Fibroblast of the conjunctiva (primary cell): ENCODE data around the gene TEN1.

Experiments
- DNase-seq: peaks from one replicate; pipeline ENCODE4 v3.0.0-alpha.2; 2010; ENCODE audit warnings: low read depth

TEN1 gene

DNA sequence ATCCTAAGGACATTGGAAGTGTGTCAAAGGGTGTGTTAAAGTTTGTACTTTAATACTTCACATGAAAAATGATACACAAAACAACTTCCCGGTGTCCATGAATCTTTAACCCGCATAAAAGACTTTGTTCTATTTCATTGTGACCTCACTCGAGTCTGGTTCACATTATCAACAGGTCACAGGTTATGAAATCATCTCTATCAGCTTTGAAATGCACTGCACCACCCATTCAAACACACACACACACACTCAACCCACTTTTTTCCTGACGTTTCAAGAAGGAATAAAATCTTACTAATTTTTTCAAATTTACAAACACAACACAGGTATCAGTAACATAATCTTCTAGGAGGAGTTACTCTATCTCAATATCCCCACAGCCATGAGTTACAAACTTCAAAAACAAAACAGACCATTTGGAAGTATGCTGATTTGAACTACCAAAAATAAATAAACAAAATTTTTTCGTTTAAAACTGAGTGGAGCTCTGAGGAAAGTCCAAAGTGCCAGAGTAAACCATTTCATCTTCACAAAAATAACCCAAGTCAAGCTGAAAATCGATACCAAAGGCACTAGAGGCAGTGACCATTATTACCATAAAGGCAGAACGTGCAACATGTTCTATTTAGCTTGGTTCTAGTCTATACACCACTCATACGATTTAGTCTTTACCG is 2.7 kb upstream of the TEN1 start:
- no peak for DNase-seq

DNA sequence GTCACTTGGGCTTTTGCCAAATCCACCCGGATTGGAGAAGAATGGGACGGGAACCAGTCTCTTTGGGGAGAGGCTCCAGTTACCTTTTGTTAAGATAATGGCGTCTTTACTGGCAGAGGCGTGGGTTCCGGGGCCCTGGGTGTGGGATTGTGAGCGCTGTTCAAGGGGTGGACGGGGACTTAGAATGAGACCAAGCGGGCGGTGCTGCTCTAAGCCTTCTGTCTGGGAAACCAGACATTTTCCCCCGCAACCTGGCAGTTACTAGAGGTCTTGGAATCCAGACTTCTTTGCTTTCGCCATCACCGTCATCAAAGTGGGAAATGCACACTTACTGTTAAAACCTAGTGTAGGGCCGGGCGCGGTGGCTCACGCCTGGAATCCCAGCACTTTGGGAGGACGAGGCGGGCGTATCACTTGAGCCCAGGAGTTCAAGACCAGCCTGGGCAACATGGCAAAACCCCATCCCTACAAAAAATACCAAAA is 706 bp downstream of the TEN1 start:
- DNase-seq, result no peak

GRCh38 chr17:75980188-75981018 is 1.4 kb downstream of the TEN1 start:
- DNase-seq, result no peak

DNA sequence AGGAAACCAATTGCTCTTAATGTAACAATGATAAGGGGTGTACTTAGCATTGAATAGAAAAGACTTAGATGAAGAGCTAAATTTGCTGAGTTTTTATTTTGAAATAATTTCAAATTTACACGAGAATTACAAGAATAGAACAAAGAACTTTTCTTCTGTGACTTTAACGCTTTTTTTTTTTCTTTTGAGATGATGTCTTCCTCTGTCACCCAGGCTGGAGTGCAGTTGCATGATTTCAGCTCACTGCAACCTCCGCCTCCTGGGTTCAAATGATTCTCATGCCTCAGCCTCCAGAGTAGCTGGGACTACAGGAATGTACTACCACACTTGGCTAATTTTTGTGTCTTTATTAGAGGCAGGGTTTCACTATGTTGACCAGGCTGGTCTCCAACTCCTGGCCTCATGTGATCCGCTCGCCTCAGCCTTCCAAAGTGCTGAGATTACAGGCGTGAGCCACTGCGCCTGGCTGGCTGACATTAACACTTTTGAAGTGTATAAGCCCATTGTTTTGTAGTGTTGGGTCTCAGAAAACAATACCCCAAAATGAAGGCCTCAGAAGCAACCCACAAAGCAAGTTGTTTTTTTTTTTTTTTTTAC is 2.1 kb downstream of the TEN1 start:
- DNase-seq, result no peak

GRCh38 chr17:75983501-75984181 is 4.6 kb downstream of the TEN1 start:
- DNase-seq, result peak; percentile 48

GRCh38 chr17:75985986-75986385 is 6.9 kb downstream of the TEN1 start:
- no peak for DNase-seq

DNA sequence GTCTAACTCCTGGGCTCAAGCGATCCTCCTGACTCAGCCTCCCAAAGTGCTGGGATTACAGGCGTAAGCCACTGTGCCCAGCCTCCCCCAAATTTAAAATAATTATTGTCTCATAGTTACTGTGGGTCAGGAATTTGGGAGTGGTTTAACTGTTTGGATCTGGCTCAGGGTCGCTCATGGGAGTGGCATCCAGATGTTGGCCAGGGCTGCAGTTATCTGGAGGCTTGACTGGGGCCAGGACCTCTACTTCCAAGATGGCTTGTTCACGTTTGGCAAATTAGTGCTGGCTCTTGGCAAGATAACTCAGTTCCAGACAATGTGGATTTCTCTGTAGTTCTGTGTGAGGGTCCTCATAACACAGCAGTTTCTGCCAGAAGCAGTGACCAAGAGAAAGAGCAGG is 8.0 kb downstream of the TEN1 start:
- no peak for DNase-seq

DNA sequence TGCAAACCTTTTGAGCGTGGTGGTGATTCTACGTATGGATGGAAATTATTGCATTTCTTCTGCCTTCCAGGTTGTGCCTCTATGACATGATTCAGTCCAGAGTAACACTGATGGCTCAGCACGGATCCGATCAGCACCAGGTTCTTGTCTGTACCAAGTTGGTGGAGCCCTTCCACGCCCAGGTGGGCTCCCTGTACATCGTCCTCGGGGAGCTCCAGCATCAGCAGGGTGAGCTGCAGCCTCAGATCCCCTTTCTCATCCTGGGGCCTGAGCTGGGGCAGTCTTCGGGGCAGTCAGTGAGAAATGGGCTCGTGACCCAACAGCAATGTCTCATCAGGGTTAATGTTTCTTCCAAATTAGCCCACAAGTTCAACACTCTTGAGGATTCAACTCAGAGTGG is 12.4 kb downstream of the TEN1 start:
- DNase-seq, result no peak

- no peak for DNase-seq
These were observed 15.8 kb downstream of the TEN1 start for GRCh38 chr17:75994802-75995370.

- no peak for DNase-seq
These were observed 16.4 kb downstream of the TEN1 start for GRCh38 chr17:75995385-75995925.

GRCh38 chr17:75996665-75997590 is 17.9 kb downstream of the TEN1 start:
- DNase-seq, result no peak

DNA sequence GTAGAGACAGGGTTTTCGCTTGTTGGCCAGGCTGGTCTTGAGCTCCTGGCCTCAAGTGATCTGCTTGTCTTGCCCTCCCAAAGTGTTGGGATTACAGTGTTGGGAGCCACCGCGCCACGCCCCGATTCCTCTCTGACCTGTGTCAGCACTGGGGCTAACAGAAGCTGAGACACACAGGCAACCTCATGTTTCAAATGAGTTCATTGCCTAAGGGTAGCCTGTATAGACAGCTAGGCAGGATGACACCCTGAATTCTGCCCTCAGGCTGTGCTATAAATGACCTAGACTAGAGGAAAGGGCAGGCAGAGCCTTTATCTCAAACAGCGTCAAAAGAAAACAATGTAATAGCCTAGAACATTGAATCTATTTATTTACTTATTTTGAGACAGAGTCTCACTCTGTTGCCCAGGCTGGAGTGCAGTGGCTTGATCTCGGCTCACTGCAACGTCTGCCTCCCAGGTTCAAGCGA is 19.3 kb downstream of the TEN1 start:
- no peak for DNase-seq

- no peak for DNase-seq
These were observed 21.1 kb downstream of the TEN1 start for GRCh38 chr17:76000016-76000754.

GRCh38 chr17:76000755-76001521 is 21.9 kb downstream of the TEN1 start, which contains the start of gene CDK3:
Gene CDK3 (plus strand): TSS chr17:76000855. CDS start chr17:76001426, 571 bp downstream.
- no peak for DNase-seq

DNA sequence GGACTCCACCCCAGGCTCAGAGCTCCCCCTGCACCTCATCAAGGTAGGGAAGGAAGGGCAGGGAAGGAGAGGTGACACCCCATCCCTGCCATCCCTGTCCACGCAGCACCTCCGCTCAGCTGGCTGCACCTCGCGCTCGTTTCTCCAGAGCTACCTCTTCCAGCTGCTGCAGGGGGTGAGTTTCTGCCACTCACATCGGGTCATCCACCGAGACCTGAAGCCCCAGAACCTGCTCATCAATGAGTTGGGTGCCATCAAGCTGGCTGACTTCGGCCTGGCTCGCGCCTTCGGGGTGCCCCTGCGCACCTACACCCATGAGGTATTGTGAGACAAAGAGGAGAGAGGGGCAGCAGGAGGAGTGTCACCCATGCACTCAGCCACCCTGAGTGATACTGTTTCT is 23.1 kb downstream of the TEN1 start:
- no peak for DNase-seq

DNA sequence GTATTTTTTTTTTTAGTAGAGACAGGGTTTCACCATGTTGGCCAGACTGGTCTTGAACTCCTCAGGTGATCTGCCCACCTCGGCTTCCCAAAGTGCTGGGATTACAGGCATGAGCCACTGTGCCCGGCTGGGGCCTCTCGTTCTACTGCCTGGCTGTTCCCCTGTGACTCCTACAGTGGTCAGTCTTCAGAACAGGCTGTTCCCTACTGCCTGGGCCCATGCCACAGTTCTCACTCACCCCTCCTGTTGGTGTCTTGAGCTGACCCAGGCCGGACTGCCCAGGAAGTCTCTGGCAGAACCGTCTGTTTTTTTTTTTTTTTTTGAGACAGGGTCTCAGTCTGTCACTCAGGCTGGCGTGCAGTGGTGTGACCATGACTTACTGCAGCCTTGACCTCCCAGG is 24.9 kb downstream of the TEN1 start:
- DNase-seq, result no peak

- peak; percentile 38 for DNase-seq
These were observed 25.8 kb downstream of the TEN1 start for GRCh38 chr17:76004750-76005262.

GRCh38 chr17:76005263-76006149 is 26.5 kb downstream of the TEN1 start:
- peak; percentile 49 for DNase-seq
